Endothelial cell of umbilical vein (primary cell): ENCODE results near the gene IMPG2. TPM values are rescaled to one million over a fixed set of nuclear protein-coding genes. Genes with fewer than 3 reads are reported as not detected.

ENCODE experiments used
- BruUV-seq: library from RNA; stranded (reverse); fragments of 400-500 nt; replicated peaks from 2 replicates; lab custom pipeline; 2021; lab: Mats Ljungman, UMichigan
- CTCF ChIA-PET: fragments of 300-600, 350-600 bp; sonication (Branson Sonifier 250); formaldehyde crosslinking; loops from one replicate; lab custom pipeline; 2021; ENCODE audit warnings: antibody characterized with exemption, inconsistent platforms; lab: Charles Lee
- POLR2A ChIA-PET: fragments of 300-600, 350-600 bp; sonication (Branson Sonifier 250); formaldehyde crosslinking; loops from one replicate; lab custom pipeline; 2021; ENCODE audit warnings: antibody characterized with exemption, inconsistent platforms; lab: Charles Lee
- DNase-seq: peaks from one replicate; pipeline ENCODE4 v3.0.0-alpha.2; 2011; ENCODE audit warnings: low read depth, low spot score
- FAIRE-seq: peaks from 2 replicates; lab custom pipeline; 2011; peaks lifted over from hg19 to GRCh38; lab: Jason Lieb, UNC
- H2AFZ ChIP-seq: 2 replicates; pipeline ENCODE4 v1.6.0; 2012; ENCODE audit warnings: low read depth, low read length, control low read depth, inconsistent platforms
- H3K27ac ChIP-seq: 2 replicates; pipeline ENCODE4 v1.5.1; 2011; ENCODE audit warnings: low read depth, mild to moderate bottlenecking, control low read depth, low read length, moderate library complexity; ENCODE audit not compliant: insufficient read depth
- H3K27me3 ChIP-seq, 2 experiments: 2 replicates each; pipeline versions ENCODE4 v1.6.0 to v1.6.1; 2011; ENCODE audit warnings: low read length in 2 of 2, mixed read lengths in 1 of 2; ENCODE audit not compliant: control insufficient read depth in 2 of 2, insufficient read depth in 2 of 2
- H3K36me3 ChIP-seq, 2 experiments: 2 replicates in 1 of 2; 3 replicates in 1 of 2; pipeline ENCODE4 v1.5.1; 2011; ENCODE audit warnings: low read length in 2 of 2, mild to moderate bottlenecking in 1 of 2, moderate library complexity in 1 of 2; ENCODE audit not compliant: control insufficient read depth in 2 of 2, insufficient read depth in 2 of 2; ENCODE audit errors: extremely low read depth in 1 of 2
- H3K4me1 ChIP-seq: 3 replicates; pipeline ENCODE4 v1.5.1; 2011; ENCODE audit warnings: mild to moderate bottlenecking, low read length; ENCODE audit not compliant: control insufficient read depth, insufficient read depth; ENCODE audit errors: extremely low read depth
- H3K4me2 ChIP-seq: 2 replicates; pipeline ENCODE4 v1.6.1; 2011; ENCODE audit warnings: low read length, control low read depth, mixed read lengths; ENCODE audit not compliant: insufficient read depth
- H3K4me3 ChIP-seq, 3 experiments: fragments of 200-600 bp in 1 of 3; sonication (generic), shearing (Covaris generic) in 1 of 3; replicated peaks in 1 of 3; 2 replicates each; pipeline ENCODE4 v1.5.1; 2011 to 2016; ENCODE audit warnings: control low read depth in 3 of 3, low read length in 3 of 3, mild to moderate bottlenecking in 2 of 3, inconsistent platforms in 1 of 3, low read depth in 1 of 3, moderate library complexity in 1 of 3; ENCODE audit not compliant: insufficient read depth in 1 of 3
- H3K79me2 ChIP-seq: 2 replicates; pipeline ENCODE4 v1.6.0; 2012; ENCODE audit warnings: low read length, inconsistent platforms; ENCODE audit not compliant: control insufficient read depth, insufficient read depth
- H3K9ac ChIP-seq: replicated peaks from 2 replicates; pipeline ENCODE3; 2011; ENCODE audit warnings: low read length, control low read depth; ENCODE audit not compliant: insufficient read depth; ENCODE audit errors: extremely low read depth
- H3K9me1 ChIP-seq: replicated peaks from 3 replicates; pipeline ENCODE4 v1.6.0; 2011; ENCODE audit warnings: mild to moderate bottlenecking, low read length; ENCODE audit not compliant: control insufficient read depth, insufficient read depth; ENCODE audit errors: extremely low read depth
- H3K9me3 ChIP-seq: replicated peaks from 2 replicates; pipeline ENCODE4 v1.5.1; 2012; ENCODE audit warnings: low read length, inconsistent platforms; ENCODE audit not compliant: control insufficient read depth, insufficient read depth
- H4K20me1 ChIP-seq: replicated peaks from 2 replicates; pipeline ENCODE3; 2011; ENCODE audit warnings: mild to moderate bottlenecking, low read length; ENCODE audit not compliant: control insufficient read depth, insufficient read depth; ENCODE audit errors: extremely low read depth
- EZH2 ChIP-seq: IDR thresholded peaks from 2 replicates; pipeline ENCODE4 v1.6.1; 2012; ENCODE audit warnings: borderline replicate concordance, low read depth, mild to moderate bottlenecking, moderate library complexity, low read length, inconsistent platforms; ENCODE audit not compliant: severe bottlenecking
- FOS ChIP-seq: IDR thresholded peaks from 2 replicates; pipeline ENCODE4 v1.6.1; 2011; ENCODE audit warnings: mild to moderate bottlenecking, low read length, moderate library complexity, borderline replicate concordance; ENCODE audit not compliant: insufficient read depth
- GATA2 ChIP-seq: IDR thresholded peaks from 2 replicates; pipeline ENCODE4 v1.7.0; 2011; ENCODE audit warnings: low read depth, mild to moderate bottlenecking, moderate library complexity, mixed read lengths, low read length; ENCODE audit not compliant: insufficient read length, insufficient read depth
- JUN ChIP-seq: IDR thresholded peaks from 2 replicates; pipeline ENCODE4 v1.6.1; 2011; ENCODE audit warnings: borderline replicate concordance, low read depth; ENCODE audit not compliant: insufficient read length, insufficient read depth
- MYC ChIP-seq: IDR thresholded peaks from one replicate; pipeline ENCODE4 v1.6.1; 2011; ENCODE audit warnings: mild to moderate bottlenecking, low read depth, low read length
- POLR2A ChIP-seq: IDR thresholded peaks from 2 replicates; pipeline ENCODE4 v1.6.1; 2012; ENCODE audit warnings: low read depth, mild to moderate bottlenecking, control low read depth, low read length
- POLR2AphosphoS5 ChIP-seq: IDR thresholded peaks from 2 replicates; pipeline ENCODE4 v1.6.1; 2012; ENCODE audit warnings: low read depth, mild to moderate bottlenecking, control low read depth, low read length, moderate library complexity; ENCODE audit not compliant: insufficient read depth
- dilution Hi-C: fragments of 300-500 bp; cut with MboI; formaldehyde crosslinking; loops from one replicate; pipeline ENCODE4 v1.15.0; 2019; ENCODE audit warnings: low sequenced_read_pairs; ENCODE audit not compliant: extremely low pct_ligation_motif_present
- intact Hi-C: fragments of 100-400 bp; cut with micrococcal nuclease; formaldehyde crosslinking; loops from one replicate; pipeline ENCODE4 v1.10.0; 2022
- polyA plus RNA-seq, 4 experiments: library from polyadenylated mRNA; depleted of rRNA in 3 of 4; stranded (reverse) in 3 of 4; unstranded in 1 of 4; fragments of >200 nt; gene quantifications; 2 replicates each; pipeline versions ENCODE4 v1.2.1 to v1.2.3, GENCODE V29; 2011 to 2012; ENCODE audit warnings: missing spikeins in 1 of 4
- total RNA-seq: library from RNA; stranded (reverse); gene quantifications from 2 replicates; pipeline ENCODE4 v1.2.3, GENCODE V29; 2021
- TF ChIP-seq, protein P1 (sequence below), 2 donors: IDR thresholded peaks; 1 replicate in 1 of 2; 2 replicates in 1 of 2; pipeline ENCODE4 v1.5.1; 2011; ENCODE audit warnings: low read length in 2 of 2, mild to moderate bottlenecking in 2 of 2, moderate library complexity in 2 of 2, control low read depth in 1 of 2, inconsistent platforms in 1 of 2, low read depth in 1 of 2; ENCODE audit not compliant: insufficient read depth in 1 of 2; ENCODE audit errors: extremely low read depth in 1 of 2
- TF ChIP-seq, protein P2 (sequence below): IDR thresholded peaks from 2 replicates; pipeline ENCODE4 v1.6.1; 2011; ENCODE audit not compliant: insufficient read depth, insufficient read length

The IMPG2 gene
- total and polyA plus RNA-seq, 2 donors (not counting 3 experiments of a cell fraction or from before 2014, with no cell fraction given): 0.39 to 0.71 TPM

DNA sequence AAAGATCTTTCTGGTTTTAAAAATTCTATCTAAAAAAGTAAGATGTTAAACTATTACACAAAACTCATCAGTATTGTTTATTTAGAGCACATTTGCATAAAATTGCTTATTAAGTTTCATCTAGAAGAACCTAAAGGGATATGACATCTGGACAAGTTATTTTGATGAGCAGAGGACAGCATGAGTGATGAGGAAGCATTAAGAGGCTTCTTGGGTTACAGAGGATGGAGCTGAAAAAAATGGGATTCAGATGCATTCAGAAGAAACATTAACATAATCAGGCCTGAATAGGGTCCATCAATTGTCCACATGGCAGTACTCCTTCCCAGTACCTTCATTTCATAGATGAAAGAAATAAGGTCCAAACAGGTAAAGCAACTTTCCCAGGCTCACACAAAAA lies 41.6 kb downstream of the IMPG2 start:
- no peak for FAIRE-seq
- no TSS peak for BruUV-seq
- H3K4me1 ChIP-seq: no peaks in the 10 kb centered on the region
- H3K27ac ChIP-seq: no peak overlapping the region
- no peaks in the 10 kb centered on the region for H3K9me1 ChIP-seq
- H2AFZ ChIP-seq: no peak overlapping the region
- CTCF ChIA-PET: interaction anchor here (0.6 kb wide), 1 partner anchor 10 kb away, joined by 3 read pairs; no protein-coding TSS in a partner anchor
- TF ChIP-seq POLR2AphosphoS5 (no peak), MYC (no peak), JUN (no peak)
- no peaks in the 10 kb centered on the region for H3K9me3 ChIP-seq
- H3K79me2 ChIP-seq: no peaks in the 10 kb centered on the region
- H4K20me1 ChIP-seq: no peaks in the 10 kb centered on the region
- POLR2A ChIA-PET: no interaction called here
- no peaks in the 10 kb centered on the region for H3K27me3 ChIP-seq
- no peak for DNase-seq
- no peak overlapping the region for H3K9ac ChIP-seq
- intact Hi-C loops: no loop called here
- dilution Hi-C loops: no loop called here
- H3K4me2 ChIP-seq: no peak overlapping the region
- H3K4me3 ChIP-seq: no peak overlapping the region
- H3K36me3 ChIP-seq: no peaks in the 10 kb centered on the region

DNA sequence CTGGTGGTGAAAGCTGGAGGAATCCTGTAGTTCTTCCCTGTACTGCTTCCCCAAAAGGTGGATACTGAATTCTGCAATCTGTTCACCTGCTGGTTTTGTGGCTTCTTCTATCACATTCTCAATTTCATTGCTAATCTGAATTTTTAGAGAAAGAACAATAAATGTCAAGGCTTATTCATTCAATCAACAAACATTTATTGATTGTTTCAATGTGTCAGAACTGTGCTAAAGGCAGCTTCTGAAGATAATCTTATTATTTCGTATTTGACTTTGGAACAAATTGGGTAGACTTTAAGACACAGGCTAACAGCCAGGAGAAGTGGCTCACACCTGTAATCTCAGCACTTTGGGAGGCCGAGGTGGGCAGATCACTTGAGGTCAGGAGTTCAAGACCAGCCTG lies 46.8 kb downstream of the IMPG2 start:
- Histone ChIP-seq H3K4me3 (no peak overlapping the region), H3K9me3 (no peaks in the 10 kb centered on the region), H3K27me3 (no peaks in the 10 kb centered on the region), H2AFZ (no peak overlapping the region), H3K9me1 (no peaks in the 10 kb centered on the region), H3K4me1 (no peaks in the 10 kb centered on the region), H3K36me3 (no peaks in the 10 kb centered on the region), H3K79me2 (no peaks in the 10 kb centered on the region), H3K27ac (no peak overlapping the region), H3K9ac (no peak overlapping the region), H3K4me2 (no peak overlapping the region), H4K20me1 (no peaks in the 10 kb centered on the region)
- intact Hi-C loops: no loop called here
- TF ChIP-seq GATA2 (no peak), POLR2AphosphoS5 (no peak), FOS (no peak), EZH2 (no peak), POLR2A (no peak), MYC (no peak), JUN (no peak)
- TF ChIP-seq, protein P1, sequence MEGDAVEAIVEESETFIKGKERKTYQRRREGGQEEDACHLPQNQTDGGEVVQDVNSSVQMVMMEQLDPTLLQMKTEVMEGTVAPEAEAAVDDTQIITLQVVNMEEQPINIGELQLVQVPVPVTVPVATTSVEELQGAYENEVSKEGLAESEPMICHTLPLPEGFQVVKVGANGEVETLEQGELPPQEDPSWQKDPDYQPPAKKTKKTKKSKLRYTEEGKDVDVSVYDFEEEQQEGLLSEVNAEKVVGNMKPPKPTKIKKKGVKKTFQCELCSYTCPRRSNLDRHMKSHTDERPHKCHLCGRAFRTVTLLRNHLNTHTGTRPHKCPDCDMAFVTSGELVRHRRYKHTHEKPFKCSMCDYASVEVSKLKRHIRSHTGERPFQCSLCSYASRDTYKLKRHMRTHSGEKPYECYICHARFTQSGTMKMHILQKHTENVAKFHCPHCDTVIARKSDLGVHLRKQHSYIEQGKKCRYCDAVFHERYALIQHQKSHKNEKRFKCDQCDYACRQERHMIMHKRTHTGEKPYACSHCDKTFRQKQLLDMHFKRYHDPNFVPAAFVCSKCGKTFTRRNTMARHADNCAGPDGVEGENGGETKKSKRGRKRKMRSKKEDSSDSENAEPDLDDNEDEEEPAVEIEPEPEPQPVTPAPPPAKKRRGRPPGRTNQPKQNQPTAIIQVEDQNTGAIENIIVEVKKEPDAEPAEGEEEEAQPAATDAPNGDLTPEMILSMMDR (IDR thresholded peaks at IDR 0.05; ENCODE audit: extremely low read depth in 1 of 2, insufficient read depth in 1 of 2, low read depth in 1 of 2, low read length in 2 of 2): no peak
- TF ChIP-seq, protein P2, sequence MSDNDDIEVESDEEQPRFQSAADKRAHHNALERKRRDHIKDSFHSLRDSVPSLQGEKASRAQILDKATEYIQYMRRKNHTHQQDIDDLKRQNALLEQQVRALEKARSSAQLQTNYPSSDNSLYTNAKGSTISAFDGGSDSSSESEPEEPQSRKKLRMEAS: no peak
- dilution Hi-C loops: no loop called here
- DNase-seq: no peak
- no peak for FAIRE-seq
- BruUV-seq: no TSS peak
- ChIA-PET CTCF (no interaction called here), POLR2A (no interaction called here)
